ENCODE data around the gene CXorf49.
"Not testable (repeated sequence)": the region's sequence is repeated elsewhere in the genome, so short reads cannot be mapped to it uniquely, and the experiment has no call there.

CXorf49 gene

DNA sequence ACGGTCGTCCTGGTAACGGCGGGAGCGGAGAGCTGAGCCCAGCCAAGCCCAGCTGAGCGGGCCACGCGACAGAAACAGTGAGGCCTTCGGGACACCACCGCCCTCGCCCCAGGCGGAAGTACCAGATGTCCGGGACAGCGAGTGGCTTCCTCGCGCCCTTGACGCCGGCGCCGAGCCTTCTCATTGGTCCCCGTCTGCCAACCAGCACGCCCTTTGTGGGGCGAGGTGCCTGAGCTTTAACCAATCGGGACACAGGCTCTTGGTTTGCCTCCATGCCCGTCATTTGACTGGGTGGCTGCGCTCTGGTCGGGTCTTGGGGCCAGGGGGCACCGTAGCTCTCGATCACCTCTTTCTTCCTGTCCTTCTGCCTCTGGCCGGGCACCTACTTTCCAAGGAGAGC lies at the start of gene CXorf49:
Gene CXorf49, minus strand, starts transcription at position 101 of the 400 bp plus-strand sequence. CDS start 134 bp downstream, outside the sequence.
- DNase-seq: not testable (repeated sequence)

DNA sequence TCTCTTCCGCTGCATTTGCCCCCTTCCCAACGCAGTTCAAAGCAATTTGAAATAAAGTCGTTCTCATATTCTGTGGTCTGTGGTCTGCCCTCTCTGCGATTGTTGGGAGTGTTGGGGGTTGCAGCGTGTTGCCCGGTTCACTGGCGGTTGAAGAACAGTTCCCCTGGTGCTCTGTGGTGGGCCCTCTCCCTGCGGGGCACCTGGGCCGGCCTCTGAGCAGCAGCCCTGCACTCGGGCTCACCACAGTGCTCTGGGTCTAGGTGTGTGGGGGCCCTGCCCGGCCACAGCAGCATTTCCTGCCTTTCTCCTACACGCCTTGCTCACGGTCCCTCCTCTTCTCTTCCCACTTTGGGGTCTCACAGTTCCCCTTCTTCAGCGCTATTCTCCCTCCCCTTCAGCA lies 49.0 kb upstream of the CXorf49 start:
- not testable (repeated sequence) for DNase-seq

DNA sequence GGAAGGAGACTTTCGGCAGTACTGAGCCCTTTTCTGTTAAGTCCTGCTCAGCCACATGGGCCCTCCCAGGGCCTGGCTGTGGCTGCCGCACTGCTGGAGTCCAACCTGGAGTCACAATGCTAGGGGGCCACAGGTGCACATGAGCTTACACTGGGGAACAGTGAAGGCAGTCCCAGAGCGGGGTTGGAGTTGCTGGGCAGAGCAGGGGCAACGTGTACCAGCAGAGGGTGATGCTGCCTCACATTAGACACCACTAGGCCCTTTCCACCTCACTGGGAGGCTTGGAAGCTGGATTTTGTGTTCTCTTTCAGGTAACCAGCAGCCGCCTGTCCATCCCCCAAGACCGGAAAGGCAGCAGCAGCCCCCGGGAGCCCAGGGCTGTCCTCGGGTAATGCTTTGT lies 47.5 kb upstream of the CXorf49 start:
- DNase-seq: not testable (repeated sequence)

DNA sequence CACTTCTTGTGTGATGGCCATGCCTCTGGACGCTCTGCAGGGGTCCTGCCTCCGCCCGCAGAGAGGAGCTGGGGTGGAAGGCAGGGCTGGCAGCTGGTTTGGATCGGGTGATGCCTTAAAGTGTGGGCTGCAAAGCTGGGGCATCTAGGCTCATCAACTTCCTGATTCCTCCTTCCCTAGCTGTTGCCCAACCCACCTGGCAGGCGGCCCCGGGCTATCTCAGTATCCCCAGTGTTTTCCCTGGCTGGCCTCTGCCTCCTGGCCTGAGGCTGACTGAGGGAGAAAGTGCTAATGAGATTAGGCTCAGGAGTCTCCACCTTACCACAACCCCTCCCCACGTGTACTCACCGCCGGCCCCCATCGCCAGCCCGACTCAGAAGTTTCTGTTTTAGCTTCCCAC lies 46.7 kb upstream of the CXorf49 start:
- not testable (repeated sequence) for DNase-seq

DNA sequence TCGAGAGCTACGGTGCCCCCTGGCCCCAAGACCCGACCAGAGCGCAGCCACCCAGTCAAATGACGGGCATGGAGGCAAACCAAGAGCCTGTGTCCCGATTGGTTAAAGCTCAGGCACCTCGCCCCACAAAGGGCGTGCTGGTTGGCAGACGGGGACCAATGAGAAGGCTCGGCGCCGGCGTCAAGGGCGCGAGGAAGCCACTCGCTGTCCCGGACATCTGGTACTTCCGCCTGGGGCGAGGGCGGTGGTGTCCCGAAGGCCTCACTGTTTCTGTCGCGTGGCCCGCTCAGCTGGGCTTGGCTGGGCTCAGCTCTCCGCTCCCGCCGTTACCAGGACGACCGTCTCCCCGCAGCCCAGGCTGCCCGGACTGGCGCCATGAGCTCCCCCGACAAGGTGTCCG lies 45.0 kb upstream of the CXorf49 start, which contains the start of gene CXorf49B:
Gene CXorf49B, plus strand, starts transcription at position 301 of the 400 bp plus-strand sequence. Its CDS starts 75 bp downstream, at position 376.
- DNase-seq: not testable (repeated sequence)

DNA sequence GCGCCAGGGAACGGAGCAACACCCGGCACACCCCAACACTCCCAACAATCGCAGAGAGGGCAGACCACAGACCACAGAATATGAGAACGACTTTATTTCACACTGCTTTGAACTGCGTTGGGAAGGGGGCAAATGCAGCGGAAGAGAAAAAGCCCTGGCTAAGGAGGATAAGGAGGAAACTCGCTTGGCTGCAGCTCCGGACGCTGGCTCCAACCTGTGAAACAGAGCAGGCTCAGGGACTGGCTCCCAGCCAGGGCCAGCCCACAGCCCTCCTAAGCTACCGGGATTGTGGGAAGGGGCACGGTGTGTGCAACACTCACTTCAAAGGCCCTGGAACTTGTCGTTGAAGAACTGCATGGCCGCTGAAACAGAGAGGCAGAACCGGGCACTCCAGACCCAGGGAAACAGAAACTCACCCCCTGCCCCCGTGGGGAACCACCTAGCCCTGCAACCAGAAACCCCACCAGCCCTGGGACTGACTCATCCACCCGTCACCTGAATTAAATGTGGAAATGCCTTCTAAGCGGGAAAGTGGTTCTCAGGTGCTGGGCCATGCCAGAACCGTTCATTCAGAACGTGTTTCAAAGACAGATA lies 42.7 kb upstream of the CXorf49 start:
- not testable (repeated sequence) for DNase-seq

DNA sequence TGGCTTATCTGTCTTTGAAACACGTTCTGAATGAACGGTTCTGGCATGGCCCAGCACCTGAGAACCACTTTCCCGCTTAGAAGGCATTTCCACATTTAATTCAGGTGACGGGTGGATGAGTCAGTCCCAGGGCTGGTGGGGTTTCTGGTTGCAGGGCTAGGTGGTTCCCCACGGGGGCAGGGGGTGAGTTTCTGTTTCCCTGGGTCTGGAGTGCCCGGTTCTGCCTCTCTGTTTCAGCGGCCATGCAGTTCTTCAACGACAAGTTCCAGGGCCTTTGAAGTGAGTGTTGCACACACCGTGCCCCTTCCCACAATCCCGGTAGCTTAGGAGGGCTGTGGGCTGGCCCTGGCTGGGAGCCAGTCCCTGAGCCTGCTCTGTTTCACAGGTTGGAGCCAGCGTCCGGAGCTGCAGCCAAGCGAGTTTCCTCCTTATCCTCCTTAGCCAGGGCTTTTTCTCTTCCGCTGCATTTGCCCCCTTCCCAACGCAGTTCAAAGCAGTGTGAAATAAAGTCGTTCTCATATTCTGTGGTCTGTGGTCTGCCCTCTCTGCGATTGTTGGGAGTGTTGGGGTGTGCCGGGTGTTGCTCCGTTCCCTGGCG lies 2.3 kb upstream of the CXorf49 start:
- not testable (repeated sequence) for DNase-seq

DNA sequence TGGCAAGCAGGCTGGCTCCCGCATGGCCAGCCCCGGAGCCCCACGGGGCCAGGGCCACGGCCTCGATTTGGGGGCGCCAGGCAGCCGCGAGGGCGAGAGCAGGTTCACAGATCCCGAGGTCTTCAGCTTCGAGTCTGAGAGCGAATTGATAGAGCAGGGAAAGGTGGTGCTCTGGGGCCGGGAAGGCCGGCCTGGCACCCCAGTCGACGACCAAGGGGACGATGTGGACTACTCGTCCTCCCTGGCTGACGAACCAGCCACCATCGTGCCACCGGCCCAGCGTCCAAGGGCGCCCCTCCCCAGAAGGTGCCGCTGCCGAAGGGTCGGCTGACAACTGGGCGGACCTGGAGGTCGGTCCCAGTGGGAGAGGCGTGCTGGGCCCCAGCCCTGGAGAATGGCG lies 1.1 kb upstream of the CXorf49 start:
- not testable (repeated sequence) for DNase-seq

DNA sequence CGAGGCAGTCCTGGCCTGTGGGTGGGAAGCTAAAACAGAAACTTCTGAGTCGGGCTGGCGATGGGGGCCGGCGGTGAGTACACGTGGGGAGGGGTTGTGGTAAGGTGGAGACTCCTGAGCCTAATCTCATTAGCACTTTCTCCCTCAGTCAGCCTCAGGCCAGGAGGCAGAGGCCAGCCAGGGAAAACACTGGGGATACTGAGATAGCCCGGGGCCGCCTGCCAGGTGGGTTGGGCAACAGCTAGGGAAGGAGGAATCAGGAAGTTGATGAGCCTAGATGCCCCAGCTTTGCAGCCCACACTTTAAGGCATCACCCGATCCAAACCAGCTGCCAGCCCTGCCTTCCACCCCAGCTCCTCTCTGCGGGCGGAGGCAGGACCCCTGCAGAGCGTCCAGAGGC lies 1.8 kb downstream of the CXorf49 start:
- not testable (repeated sequence) for DNase-seq

DNA sequence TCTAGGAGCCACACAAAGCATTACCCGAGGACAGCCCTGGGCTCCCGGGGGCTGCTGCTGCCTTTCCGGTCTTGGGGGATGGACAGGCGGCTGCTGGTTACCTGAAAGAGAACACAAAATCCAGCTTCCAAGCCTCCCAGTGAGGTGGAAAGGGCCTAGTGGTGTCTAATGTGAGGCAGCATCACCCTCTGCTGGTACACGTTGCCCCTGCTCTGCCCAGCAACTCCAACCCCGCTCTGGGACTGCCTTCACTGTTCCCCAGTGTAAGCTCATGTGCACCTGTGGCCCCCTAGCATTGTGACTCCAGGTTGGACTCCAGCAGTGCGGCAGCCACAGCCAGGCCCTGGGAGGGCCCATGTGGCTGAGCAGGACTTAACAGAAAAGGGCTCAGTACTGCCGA lies 2.5 kb downstream of the CXorf49 start:
- not testable (repeated sequence) for DNase-seq

DNA sequence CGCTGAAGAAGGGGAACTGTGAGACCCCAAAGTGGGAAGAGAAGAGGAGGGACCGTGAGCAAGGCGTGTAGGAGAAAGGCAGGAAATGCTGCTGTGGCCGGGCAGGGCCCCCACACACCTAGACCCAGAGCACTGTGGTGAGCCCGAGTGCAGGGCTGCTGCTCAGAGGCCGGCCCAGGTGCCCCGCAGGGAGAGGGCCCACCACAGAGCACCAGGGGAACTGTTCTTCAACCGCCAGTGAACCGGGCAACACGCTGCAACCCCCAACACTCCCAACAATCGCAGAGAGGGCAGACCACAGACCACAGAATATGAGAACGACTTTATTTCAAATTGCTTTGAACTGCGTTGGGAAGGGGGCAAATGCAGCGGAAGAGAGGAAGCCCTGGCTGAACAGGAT lies 4.0 kb downstream of the CXorf49 start:
- DNase-seq: not testable (repeated sequence)

DNA sequence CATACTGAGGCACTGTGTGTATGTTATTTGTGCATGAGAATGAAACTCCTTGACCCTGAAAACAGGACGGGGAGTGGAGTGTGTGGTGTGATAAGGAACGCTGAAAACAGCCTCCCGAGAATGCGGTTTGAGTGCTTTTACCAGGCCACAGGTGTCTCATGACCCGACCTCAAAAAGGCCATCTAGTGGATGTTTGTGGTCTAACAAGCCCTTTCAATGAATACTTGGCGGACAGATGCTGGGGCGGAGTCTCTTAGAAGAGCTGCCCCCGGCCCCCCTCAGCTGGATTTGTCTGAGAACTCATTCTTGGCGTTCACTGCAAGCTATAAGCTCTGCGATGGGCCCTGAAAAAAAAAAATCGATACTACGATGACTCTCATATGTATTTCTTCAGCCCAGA lies 15.2 kb downstream of the CXorf49 start:
- not testable (repeated sequence) for DNase-seq

DNA sequence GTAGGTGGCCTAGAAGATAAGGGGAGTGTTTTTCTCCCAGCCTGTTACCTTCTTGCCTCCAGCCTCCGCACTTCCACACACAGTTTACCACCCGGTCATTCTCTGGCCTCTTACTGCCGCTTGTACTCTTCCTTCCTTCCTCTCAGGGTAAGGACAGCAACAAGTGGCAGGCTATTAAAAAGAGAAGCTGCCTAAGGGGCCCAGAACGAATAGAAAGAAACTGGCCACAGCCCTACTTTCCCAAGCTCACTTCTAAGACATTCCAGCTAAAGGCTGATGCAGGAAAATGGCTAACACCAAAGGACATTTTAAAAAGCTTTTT lies 19.1 kb downstream of the CXorf49 start:
- not testable (repeated sequence) for DNase-seq

DNA sequence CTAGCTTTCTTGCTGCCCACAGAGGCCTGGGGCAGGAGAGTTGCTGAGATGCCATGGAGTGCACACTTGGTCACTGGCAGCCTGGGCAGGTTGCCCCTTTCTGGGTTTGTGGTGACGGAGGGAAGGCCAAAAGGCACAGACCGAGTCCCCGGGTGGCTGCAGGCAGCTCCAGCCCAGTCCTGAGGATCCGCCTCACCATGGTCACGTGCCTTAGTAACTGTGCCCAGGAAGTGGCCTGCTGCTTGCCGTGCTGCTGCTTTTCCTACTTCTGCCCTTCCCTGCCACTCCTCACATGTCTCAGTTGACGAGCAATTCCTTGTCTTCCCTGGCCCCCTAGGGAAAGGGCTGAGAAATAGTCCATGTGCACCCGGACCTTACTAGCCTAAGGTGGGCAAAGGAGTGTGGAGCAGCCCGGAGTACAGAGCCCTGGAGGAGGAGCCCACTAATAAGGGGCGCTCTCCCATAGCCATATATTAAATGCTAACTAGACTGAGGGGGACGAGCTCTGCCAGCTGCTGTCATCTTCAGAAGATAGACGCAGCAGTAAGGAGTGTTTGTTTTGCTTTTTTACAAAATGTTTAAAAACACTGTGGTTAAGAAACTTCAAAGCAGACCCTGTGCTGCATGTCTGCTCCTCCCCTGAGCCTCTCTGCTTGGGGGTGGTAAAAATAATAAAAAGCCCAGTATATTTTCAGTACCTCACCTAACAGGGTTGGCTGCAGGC lies 19.6 kb downstream of the CXorf49 start:
- not testable (repeated sequence) for DNase-seq

DNA sequence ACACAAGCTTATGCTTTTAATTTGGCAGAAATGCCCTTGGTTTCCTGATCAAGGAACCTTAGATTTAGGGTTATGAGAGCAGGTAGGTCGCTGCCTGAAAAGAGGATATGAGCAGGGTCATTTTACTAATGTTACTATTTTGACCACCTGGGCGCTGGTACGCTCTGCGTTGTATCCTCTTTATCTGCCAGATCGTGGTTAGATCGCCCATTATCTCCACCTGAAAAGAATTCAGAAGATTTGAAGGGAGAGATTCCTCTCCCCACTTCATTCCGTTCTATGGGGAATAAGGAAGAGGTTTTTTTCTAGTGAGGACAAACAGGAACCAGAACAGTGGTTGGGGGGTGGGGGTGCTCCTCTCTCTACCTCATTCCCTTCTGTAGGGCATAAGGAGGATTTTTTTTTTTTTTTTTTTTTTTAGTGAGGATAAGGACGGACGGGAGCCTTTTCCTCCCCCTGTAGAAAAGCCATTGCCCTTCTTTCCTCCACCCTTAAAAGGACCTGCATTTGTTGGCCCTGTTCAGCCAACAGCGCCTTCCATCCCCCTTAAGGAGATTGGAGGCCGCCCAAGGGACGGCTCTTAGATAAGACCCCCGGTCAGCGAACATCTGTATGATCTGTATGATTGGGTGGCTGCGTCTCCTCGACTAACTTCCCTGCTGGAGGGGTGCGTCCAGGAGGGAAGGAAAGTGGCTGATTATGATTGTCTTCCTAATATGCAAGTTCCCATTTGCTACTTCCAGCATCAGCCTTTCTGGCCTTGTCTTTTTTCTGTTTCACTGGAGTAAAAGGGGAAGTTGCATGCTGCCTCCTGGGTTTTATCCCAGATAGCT lies 20.4 kb downstream of the CXorf49 start:
- not testable (repeated sequence) for DNase-seq

DNA sequence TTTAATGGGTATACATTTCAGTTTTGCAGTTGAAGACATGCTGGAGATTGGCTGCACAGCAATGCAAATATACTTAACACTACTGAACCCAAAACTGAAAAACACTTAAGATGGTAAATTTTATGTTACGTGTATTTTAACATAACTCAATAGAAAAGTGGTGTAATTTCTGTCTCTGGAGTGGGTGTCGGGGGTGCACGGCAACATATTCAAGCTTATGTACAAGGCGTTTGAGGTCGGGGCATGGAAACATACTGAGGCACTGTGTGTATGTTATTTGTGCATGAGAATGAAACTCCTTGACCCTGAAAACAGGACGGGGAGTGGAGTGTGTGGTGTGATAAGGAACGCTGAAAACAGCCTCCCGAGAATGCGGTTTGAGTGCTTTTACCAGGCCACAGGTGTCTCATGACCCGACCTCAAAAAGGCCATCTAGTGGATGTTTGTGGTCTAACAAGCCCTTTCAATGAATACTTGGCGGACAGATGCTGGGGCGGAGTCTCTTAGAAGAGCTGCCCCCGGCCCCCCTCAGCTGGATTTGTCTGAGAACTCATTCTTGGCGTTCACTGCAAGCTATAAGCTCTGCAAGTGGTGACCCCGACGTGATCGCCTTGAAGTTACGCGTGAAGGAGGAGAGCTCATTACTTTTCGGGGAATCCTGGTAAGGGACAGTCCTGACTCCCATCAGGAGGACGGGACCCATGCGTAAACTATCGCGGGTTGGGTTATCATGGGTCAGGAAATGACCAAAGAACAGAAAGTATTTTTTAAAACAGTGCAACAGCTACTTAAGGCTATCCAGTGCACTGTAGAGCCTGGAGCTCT lies 21.2 kb downstream of the CXorf49 start:
- not testable (repeated sequence) for DNase-seq

DNA sequence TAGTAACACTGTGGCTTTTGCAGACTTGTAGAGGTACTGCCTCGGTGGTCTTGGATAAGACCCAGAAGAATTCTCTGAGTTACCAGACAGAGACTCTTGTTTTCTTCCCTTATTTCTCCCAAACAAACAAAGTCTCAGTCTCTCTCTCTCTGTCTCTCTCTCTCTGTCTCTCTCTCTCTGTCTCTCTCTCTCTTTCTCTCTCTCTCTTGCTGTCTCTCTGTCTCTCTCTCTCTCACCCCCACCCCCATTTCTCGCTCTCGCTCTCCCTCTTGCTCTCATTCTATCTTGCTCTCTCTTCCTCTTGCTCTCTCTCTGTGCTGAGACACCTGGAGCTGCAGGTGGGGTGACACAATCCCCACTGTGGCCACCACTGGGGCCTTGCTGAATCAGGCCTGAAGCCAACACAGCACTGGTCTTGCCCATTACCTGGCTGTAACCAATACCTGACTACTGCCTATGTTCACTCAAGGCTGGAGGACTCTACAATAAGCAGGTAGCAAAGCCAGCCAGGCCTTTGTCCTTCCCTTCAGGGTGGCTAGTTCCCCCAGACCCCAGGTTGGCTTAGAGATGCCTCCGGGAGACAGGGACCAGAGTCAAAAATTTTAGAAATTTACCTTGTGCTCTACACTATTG lies 38.4 kb downstream of the CXorf49 start:
- no peak for DNase-seq

DNA sequence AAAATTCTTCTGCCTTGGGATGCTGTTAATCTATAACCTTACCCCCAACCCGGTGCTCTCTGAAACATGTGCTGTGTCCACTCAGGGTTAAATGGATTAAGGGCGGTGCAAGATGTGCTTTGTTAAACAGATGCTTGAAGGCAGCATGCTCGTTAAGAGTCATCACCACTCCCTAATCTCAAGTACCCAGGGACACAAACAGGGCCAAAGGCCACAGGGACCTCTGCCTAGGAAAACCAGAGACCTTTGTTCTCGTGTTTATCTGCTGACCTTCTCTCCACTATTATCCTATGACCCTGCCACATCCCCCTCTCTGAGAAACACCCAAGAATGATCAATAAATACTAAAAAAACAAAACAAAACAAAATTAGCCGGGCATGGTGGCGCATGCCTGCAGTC lies 40.9 kb downstream of the CXorf49 start:
- not testable (repeated sequence) for DNase-seq

DNA sequence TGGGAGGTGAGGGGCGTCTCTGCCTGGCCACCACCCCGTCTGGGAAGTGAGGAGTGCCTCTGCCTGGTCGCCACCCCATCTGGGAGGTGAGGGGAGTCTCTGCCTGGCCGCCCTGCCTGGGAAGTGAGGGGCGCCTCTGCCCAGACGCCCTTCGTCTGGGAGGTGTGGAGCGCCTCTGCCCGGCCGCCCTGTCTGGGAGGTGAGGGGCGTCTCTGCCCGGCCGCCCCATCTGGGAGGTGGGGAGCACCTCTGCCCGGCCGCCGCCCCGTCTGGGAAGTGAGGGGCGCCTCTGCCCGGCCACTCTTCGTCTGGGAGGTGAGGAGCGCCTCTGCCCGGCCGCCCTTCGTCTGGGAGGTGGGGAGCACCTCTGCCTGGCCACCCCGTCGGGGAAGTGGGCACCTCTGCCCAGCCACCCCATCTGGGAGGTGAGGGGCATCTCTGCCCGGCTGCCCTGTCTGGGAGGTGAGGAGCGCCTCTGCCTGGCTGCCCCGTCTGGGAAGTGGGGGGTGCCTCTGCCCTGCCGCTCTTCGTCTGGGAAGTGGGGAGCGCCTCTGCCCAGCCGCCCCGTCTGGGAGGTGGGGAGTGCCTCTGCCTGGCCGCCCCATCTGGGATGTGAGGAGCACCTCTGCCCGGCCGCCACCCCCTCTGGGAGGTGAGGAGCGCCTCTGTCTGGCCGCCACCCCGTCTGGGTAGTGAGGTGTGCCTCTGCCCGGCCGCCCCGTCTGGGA lies 41.9 kb downstream of the CXorf49 start:
- DNase-seq: not testable (repeated sequence)

DNA sequence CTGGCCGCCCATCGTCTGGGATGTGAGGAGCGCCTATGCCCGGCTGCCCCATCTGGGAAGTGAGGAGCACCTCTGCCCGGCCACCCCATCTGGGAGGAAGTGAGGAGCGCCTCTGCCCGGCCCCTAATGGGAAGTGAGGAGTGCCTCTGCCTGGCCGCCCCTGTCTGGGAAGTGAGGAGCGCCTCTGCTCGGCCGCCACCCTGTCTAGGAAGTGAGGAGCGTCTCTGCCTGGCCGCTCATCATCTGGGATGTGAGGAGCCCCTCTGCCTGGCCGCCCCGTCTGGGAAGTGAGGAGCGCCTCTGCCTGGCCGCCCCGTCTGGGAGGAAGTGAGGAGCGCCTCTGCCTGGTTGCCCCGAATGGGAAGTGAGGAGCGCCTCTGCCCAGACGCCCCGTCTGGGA lies 42.4 kb downstream of the CXorf49 start:
- not testable (repeated sequence) for DNase-seq

DNA sequence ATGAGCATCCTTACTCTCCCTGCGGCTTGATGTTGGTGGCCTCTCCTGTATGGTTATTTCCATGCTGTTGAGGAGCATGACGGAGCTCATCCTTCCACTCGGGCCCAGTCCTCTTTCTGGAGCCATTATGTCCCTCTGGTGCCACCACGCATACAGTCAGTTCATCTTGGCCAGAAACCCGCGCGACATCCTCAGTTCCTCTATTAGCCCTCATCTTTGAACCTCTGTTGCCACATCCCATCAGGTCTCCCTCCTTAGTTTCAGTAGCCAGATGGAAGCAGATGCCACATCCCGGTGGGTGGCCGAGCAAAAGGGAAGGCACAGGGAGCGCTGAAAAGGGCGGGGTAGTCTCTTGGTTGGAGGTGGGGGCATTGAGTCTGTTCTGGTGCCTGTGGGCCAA lies 46.1 kb downstream of the CXorf49 start:
- DNase-seq: no peak

Data from NCI-H2107 (cell line).